Colonic mucosa (tissue), 4 donors: ENCODE measurements around the gene KRT37. TPM values are rescaled to one million over a fixed set of nuclear protein-coding genes. Genes with fewer than 3 reads are reported as not detected.
"Not testable (repeated sequence)": the region's sequence is repeated elsewhere in the genome, so short reads cannot be mapped to it uniquely, and the experiment has no call there.

Experiments used
- DNase-seq: peaks from one replicate; pipeline ENCODE4 v3.0.0-alpha.2; 2020
- H3K27ac ChIP-seq: fragments of 200-600 bp; one replicate; pipeline ENCODE4 v1.8.0; 2021
- H3K27me3 ChIP-seq: fragments of 200-600 bp; one replicate; pipeline ENCODE4 v1.8.0; 2021
- H3K36me3 ChIP-seq: fragments of 200-600 bp; one replicate; pipeline ENCODE4 v1.8.0; 2021
- H3K4me1 ChIP-seq: fragments of 200-600 bp; one replicate; pipeline ENCODE4 v1.8.0; 2021; ENCODE audit warnings: mild to moderate bottlenecking
- H3K4me3 ChIP-seq: fragments of 200-600 bp; one replicate; pipeline ENCODE4 v1.8.0; 2021
- H3K9ac ChIP-seq, 2 donors: one replicate each; pipeline ENCODE4 v1.7.0; 2013; ENCODE audit warnings: control low read depth in 2 of 2, low read depth in 2 of 2, low read length in 2 of 2
- H3K9me3 ChIP-seq: fragments of 200-600 bp; one replicate; pipeline ENCODE4 v1.8.0; 2021
- intact Hi-C: fragments of 100-400 bp; cut with DNase I; formaldehyde crosslinking; loops from one replicate; pipeline ENCODE4 v1.14.1; 2022
- total RNA-seq, 2 donors: library from RNA; stranded (reverse); fragmentation: NEBNext Ultra II Directional in 1 of 2; extraction: Animal tissue kit (Norgen Biotek cat#: 25700) in 1 of 2; gene quantifications; one replicate each; pipeline ENCODE4 v1.2.1, GENCODE V29; 2021
- TF ChIP-seq, protein P1 (sequence below): fragments of 200-600 bp; IDR thresholded peaks from one replicate; pipeline ENCODE4 v1.8.0; 2022; ENCODE audit warnings: antibody characterized with exemption, mild to moderate bottlenecking
- donor health status: healthy.
- donor health status: DM: no; HTN: no; CAD: no.
- donor health status: DM: no; HTN: no; CAD: no.

Gene KRT37
- total RNA-seq, 2 donors from 2014 or later, result not detected

DNA sequence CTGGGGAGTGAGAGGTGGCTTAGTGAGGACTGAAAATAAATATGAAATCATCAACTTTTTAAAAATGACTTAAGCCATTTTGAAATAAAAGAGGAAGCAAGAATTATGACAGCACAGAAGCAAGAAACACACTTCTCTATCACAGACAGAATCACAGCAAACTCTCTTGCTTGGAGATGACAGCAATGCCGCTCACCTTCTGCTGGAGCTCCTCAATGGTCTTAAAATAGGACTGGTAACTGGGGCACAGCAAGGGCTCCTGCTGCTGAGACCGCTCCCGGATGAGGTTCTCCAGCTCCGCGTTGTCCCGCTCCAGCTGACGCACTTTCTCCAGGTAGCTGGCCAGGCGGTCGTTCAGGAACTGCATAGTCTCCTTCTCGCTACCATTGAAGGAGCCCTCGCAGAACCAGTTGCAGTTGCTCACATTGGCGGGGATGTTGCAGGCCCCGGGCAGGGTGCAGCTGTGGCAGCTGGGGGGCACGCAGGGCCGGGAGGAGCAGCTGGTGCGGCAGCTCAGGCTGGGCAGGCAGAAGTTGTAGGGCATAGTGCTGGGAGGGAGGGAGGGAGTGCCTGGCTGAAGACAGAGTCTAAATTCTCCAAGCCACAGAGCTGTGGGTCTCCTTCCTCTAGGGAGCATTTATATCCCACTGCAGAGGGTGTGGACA, 27.3 kb downstream of the KRT37 start, which contains the start of gene KRT31:
KRT31 (minus strand) TSS at position 613 of the 665 bp plus-strand sequence; CDS start at position 544, 69 bp downstream.
- peaks cover 4% of the 10 kb centered on the region for H3K27me3 ChIP-seq
- no peak within 1 kb of the TSS for H3K27ac ChIP-seq
- DNase-seq, result no peak
- H3K9ac ChIP-seq, result no peak within 1 kb of the TSS
- intact Hi-C loops, result no loop called here
- no peaks in the 10 kb centered on the region for H3K9me3 ChIP-seq
- no peaks in the 10 kb centered on the region for H3K4me1 ChIP-seq
- H3K36me3 ChIP-seq, result no peaks in the 10 kb centered on the region
- H3K4me3 ChIP-seq, result no peak within 1 kb of the TSS
- TF ChIP-seq, protein P1, sequence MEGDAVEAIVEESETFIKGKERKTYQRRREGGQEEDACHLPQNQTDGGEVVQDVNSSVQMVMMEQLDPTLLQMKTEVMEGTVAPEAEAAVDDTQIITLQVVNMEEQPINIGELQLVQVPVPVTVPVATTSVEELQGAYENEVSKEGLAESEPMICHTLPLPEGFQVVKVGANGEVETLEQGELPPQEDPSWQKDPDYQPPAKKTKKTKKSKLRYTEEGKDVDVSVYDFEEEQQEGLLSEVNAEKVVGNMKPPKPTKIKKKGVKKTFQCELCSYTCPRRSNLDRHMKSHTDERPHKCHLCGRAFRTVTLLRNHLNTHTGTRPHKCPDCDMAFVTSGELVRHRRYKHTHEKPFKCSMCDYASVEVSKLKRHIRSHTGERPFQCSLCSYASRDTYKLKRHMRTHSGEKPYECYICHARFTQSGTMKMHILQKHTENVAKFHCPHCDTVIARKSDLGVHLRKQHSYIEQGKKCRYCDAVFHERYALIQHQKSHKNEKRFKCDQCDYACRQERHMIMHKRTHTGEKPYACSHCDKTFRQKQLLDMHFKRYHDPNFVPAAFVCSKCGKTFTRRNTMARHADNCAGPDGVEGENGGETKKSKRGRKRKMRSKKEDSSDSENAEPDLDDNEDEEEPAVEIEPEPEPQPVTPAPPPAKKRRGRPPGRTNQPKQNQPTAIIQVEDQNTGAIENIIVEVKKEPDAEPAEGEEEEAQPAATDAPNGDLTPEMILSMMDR, result no peak

DNA sequence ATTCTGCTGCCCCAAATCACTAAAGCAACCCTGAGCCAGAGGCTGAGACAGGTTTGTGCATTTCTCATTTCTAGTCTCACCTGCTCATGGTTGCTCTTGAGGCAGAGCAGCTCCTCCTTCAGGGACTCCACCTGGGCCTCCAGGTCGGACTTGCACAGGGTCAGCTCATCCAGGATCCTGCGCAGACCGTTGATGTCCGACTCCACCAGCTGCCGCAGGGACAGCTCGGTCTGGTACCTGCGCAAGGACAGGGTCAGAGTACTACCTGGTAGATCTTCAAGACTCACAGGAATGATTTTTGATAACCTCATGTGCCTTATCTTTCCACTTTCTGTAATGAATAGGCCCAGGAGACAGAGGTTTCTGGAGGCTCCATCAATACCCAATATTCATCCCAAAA, 28.0 kb downstream of the KRT37 start:
- DNase-seq, result no peak
- intact Hi-C loops, result no loop called here
- H3K4me3 ChIP-seq, result no peak overlapping the region
- H3K36me3 ChIP-seq, result no peaks in the 10 kb centered on the region
- H3K27ac ChIP-seq, result no peak overlapping the region
- H3K4me1 ChIP-seq, result no peaks in the 10 kb centered on the region
- H3K27me3 ChIP-seq, result peaks cover 4% of the 10 kb centered on the region
- no peaks in the 10 kb centered on the region for H3K9me3 ChIP-seq
- TF ChIP-seq, protein P1, result no peak
- H3K9ac ChIP-seq, result no peak overlapping the region

DNA sequence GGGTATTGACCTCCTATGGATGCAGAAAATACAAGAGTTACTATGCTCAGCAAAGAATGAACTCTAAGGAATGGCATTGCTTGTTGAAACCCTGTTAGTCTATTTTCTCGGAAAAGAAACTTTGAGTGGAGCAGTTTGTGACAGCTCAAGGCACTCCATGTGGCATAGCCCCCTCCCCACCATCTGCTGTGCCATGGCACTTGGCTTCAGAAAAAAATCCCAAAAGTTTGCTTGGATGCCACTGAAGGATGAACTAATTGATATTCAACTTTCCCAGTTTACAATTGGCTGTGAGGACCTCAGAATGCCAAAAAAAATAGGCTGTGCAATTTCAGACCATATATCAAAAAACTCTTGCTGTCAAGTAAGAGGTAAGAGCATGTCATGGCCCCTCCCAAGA, 28.8 kb downstream of the KRT37 start:
- H3K36me3 ChIP-seq, result no peaks in the 10 kb centered on the region
- no peak overlapping the region for H3K4me3 ChIP-seq
- no peaks in the 10 kb centered on the region for H3K4me1 ChIP-seq
- no peaks in the 10 kb centered on the region for H3K27me3 ChIP-seq
- H3K9ac ChIP-seq, result no peak overlapping the region
- intact Hi-C loops, result no loop called here
- no peak overlapping the region for H3K27ac ChIP-seq
- no peak for DNase-seq
- no peaks in the 10 kb centered on the region for H3K9me3 ChIP-seq
- TF ChIP-seq, protein P1, result no peak

DNA sequence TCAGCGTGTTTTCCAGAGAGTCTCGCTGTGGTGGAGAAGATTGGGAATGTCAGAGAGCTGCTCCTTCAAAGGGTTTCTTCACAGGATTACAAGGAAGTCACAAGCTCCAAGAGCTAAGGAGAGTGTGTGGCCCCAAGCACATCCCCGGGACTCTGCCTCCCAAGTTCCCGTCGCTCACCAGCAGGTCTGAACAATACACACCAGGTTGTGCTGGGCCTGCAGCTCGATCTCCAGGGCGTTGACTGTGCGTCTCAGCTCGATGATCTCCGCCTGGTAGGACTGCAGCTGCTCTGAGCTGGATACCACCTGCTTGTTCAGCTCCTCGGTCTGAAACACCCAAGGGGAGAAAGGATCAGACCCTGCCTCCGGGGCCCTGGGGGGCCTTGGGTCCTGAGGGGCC, 29.3 kb downstream of the KRT37 start:
- H3K27me3 ChIP-seq, H3K4me1 ChIP-seq, H3K27ac ChIP-seq, DNase-seq, H3K9ac ChIP-seq, H3K36me3 ChIP-seq, H3K9me3 ChIP-seq, H3K4me3 ChIP-seq, intact Hi-C loops: not testable (repeated sequence)

DNA sequence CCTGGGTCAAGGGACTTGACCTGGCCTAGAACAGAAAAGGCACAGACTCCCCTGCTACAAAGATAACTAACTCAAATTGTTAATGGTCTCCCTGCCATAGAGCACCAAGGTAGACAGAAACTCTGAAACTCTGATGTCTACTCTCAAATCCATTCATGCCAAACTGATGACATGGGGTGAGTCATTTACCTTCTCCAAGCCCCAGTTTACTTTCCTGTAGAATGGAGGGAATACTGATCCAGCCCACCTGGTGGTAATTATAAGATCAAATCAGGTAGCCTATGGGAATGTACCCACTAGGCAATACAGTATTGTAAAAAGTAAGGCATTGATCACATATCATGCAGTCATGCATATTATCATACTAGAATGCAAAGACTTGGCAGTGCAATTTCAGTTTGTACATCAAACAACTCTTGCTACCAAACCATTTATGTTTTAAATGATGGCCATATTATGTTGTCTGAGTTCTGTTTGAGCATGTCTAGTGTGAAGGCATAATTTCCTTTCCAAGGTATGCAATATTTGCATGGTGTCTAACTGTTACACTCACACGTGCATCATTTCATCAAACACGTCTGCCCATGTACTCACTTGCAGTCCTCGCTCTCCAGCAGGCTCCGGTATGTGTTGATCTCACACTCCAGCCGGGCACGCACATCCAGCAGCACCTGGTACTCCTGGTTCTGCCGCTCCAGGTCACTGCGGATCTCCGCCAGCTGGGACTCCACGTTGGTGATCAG, 30.0 kb downstream of the KRT37 start:
- H3K9ac ChIP-seq, result no peak overlapping the region
- intact Hi-C loops, result no loop called here
- no peaks in the 10 kb centered on the region for H3K4me1 ChIP-seq
- DNase-seq, result no peak
- no peak overlapping the region for H3K4me3 ChIP-seq
- no peaks in the 10 kb centered on the region for H3K9me3 ChIP-seq
- H3K27ac ChIP-seq, result no peak overlapping the region
- TF ChIP-seq, protein P1, result no peak
- no peaks in the 10 kb centered on the region for H3K36me3 ChIP-seq
- H3K27me3 ChIP-seq, result no peaks in the 10 kb centered on the region

DNA sequence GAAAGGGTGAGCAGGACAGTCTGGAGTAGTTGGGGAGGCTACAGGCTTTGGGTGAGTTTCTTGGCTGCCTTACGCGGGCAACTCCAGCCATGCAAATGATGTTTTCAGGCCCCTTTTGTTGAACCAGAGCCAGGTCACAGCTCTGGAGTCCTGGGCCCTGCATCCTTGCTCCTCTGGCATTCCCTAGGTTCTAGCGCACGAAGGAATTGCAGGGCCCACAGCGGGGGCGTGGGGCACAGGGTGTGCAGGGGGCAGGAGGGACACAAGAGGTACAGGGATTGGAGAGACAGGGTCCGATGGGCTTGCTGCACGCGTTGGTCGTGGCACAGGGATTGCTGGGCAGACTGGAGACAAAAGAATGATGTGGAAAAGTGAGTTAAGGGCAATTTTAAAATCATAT, 30.6 kb downstream of the KRT37 start:
- no peaks in the 10 kb centered on the region for H3K27me3 ChIP-seq
- H3K36me3 ChIP-seq, result no peaks in the 10 kb centered on the region
- TF ChIP-seq, protein P1, result no peak
- H3K4me1 ChIP-seq, result no peaks in the 10 kb centered on the region
- no peak for DNase-seq
- no peak overlapping the region for H3K27ac ChIP-seq
- no peaks in the 10 kb centered on the region for H3K9me3 ChIP-seq
- intact Hi-C loops, result no loop called here
- no peak overlapping the region for H3K9ac ChIP-seq
- H3K4me3 ChIP-seq, result no peak overlapping the region
